ENCODE results near the gene CYP2D6.
"Not testable (repeated sequence)": the region's sequence is repeated elsewhere in the genome, so short reads cannot be mapped to it uniquely, and the experiment has no call there.

CYP2D6 gene

DNA sequence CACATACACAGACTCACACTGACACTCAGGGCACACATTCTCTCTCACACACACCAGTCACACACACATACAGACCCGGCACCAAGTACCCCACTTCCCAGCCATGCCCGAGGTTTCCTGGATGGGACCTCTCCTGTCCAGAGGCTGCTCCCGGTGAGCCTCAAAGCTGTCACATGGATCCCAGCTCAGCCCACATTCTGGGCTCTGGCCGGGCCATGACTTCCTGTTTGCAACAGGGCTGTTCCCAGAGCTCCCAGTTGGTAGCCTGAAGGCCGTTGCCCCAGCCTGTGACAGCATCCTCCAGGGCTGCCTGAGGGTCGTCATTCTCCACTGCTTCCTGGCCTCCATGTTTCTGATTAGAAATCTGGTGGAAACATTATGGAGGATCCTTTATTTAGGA, 14.6 kb upstream of the CYP2D6 start:
- no peaks in the 10 kb centered on the region for H3K27me3 Mint-ChIP-seq (ENCODE audit: low read depth)
- no peak overlapping the region for H3K27ac Mint-ChIP-seq
- H3K4me1 Mint-ChIP-seq, result no peaks in the 10 kb centered on the region
- no peak overlapping the region for H3K4me3 Mint-ChIP-seq
- no peaks in the 10 kb centered on the region for H3K9me3 Mint-ChIP-seq
- TF ChIP-seq, protein P1, sequence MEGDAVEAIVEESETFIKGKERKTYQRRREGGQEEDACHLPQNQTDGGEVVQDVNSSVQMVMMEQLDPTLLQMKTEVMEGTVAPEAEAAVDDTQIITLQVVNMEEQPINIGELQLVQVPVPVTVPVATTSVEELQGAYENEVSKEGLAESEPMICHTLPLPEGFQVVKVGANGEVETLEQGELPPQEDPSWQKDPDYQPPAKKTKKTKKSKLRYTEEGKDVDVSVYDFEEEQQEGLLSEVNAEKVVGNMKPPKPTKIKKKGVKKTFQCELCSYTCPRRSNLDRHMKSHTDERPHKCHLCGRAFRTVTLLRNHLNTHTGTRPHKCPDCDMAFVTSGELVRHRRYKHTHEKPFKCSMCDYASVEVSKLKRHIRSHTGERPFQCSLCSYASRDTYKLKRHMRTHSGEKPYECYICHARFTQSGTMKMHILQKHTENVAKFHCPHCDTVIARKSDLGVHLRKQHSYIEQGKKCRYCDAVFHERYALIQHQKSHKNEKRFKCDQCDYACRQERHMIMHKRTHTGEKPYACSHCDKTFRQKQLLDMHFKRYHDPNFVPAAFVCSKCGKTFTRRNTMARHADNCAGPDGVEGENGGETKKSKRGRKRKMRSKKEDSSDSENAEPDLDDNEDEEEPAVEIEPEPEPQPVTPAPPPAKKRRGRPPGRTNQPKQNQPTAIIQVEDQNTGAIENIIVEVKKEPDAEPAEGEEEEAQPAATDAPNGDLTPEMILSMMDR (IDR thresholded peaks at IDR 0.05; ENCODE audit: unreplicated experiment in 3 of 3), result no peak
- H3K36me3 Mint-ChIP-seq (ENCODE audit: low read depth), result peaks cover 27% of the 10 kb centered on the region

DNA sequence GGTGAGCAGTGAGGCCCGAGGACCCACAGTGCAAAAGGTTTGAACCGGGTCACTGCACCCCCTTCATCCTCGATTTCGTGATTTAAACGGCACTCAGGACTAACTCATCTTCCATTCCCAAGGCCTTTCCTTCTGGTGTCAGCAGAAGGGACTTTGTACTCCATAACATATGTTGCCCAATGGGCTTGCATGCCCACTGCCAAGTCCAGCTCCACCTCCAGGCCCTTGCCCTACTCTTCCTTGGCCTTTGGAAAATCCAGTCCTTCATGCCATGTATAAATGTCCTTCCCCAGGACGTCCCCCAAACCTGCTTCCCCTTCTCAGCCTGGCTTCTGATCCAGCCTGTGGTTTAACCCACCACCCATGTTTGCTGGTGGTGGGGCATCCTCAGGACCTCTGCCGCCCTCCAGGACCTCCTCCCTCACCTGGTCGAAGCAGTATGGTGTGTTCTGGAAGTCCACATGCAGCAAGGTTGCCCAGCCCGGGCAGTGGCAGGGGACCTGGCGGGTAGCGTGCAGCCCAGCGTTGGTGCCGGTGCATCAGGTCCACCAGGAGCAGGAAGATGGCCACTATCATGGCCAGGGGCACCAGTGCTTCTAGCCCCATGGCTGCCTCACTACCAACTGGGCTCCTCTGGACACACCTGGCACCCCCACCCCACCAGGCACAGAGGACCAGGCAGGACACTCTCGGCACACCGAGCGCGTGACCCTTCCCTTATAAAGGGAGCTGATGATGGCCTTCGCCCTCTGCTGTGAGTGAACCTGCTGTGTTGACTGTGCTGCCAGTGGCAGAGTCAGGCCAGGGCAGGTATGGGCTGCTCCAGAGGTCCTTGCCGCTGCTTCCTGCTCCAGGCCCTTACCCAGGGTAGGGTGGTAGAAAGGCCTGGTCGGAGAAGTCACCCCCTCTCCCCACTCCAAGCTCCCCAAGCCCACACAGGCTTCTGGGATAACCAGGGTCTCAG, 13.5 kb upstream of the CYP2D6 start:
- not testable (repeated sequence) for H3K9me3 Mint-ChIP-seq; H3K27me3 Mint-ChIP-seq (ENCODE audit: low read depth); H3K4me3 Mint-ChIP-seq; H3K4me1 Mint-ChIP-seq; H3K27ac Mint-ChIP-seq
- H3K36me3 Mint-ChIP-seq (ENCODE audit: low read depth), result peaks cover 31% of the 10 kb centered on the region

DNA sequence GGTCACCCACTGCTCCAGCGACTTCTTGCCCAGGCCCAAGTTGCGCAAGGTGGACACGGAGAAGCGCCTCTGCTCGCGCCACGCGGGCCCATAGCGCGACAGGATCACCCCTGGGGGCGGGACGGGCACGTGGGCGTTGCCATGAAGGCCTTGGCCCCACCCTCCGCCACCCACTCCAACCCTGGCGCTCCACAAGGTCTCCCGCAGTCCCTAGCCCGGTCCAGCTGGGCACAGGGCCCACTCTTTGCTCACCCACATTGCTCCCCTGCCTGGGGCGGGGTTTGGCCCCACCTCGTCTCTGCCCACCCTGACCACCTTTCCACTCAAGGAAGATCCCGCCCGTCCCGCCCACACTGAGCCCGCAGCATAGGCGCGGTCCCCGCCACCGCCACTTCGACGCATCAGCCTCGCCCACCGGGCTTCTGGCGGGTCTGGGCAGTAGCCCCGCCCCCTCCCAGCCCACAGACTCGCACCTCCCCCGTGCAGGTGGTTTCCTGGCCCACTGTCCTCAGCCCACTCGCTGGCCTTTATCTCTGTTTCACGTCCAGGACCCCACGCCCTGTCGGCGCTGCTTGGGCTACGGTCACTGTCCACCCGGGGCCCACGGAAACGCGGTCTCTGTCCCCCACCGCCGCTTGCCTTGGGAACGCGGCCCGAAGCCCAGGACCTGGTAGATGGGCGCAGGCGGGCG, 12.3 kb upstream of the CYP2D6 start:
- TF ChIP-seq, protein P1 (IDR thresholded peaks at IDR 0.05; ENCODE audit: unreplicated experiment in 3 of 3), result no peak
- peaks cover 24% of the 10 kb centered on the region for H3K36me3 Mint-ChIP-seq (ENCODE audit: low read depth)
- no peak overlapping the region for H3K27ac Mint-ChIP-seq
- no peaks in the 10 kb centered on the region for H3K4me1 Mint-ChIP-seq
- H3K27me3 Mint-ChIP-seq (ENCODE audit: low read depth), result no peaks in the 10 kb centered on the region
- no peak overlapping the region for H3K4me3 Mint-ChIP-seq
- no peaks in the 10 kb centered on the region for H3K9me3 Mint-ChIP-seq

DNA sequence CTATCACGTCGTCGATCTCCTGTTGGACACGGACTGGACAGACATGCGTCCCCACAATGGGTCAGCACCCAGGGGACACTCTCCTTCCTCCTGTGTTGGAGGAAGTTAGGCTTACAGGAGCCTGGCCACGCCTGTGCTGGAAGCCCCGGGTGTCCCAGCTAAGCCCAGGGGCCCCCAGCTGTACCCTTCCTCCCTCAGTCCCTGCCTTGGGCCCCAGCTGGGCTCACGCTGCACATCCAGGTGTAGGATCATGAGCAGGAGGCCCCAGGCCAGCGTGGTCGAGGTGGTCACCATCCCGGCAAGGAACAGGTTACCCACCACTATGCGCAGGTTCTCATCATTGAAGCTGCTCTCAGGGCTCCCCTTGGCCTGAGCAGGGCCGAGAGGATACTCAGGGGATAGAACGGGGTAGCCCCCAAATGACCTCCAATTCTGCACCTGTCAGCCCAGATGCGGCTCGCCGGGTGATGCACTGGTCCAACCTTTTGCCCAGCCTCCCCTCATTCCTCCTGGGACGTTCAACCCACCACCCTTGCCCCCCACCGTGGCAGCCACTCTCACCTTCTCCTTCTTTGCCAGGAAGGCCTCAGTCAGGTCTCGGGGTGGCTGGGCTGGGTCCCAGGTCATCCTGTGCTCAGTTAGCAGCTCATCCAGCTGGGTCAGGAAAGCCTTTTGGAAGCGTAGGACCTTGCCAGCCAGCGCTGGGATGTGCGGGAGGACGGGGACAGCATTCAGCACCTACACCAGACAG, 10.9 kb upstream of the CYP2D6 start:
- H3K36me3 Mint-ChIP-seq (ENCODE audit: low read depth), result peaks cover 15% of the 10 kb centered on the region
- H3K4me1 Mint-ChIP-seq; H3K27me3 Mint-ChIP-seq (ENCODE audit: low read depth); H3K4me3 Mint-ChIP-seq; H3K27ac Mint-ChIP-seq; H3K9me3 Mint-ChIP-seq: not testable (repeated sequence)

DNA sequence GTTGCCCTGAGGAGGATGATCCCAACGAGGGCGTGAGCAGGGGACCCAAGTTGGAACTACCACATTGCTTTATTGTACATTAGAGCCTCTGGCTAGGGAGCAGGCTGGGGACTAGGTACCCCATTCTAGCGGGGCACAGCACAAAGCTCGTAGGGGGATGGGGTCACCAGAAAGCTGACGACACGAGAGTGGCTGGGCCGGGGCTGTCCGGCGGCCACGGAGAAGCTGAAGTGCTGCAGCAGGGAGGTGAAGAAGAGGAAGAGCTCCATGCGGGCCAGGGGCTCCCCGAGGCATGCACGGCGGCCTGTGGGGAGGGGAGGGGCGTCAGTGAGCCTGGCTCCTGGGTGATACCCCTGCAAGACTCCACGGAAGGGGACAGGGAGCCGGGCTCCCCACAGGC, 9.5 kb upstream of the CYP2D6 start:
- not testable (repeated sequence) for H3K27ac Mint-ChIP-seq; H3K9me3 Mint-ChIP-seq; H3K36me3 Mint-ChIP-seq (ENCODE audit: low read depth); H3K4me3 Mint-ChIP-seq; H3K27me3 Mint-ChIP-seq (ENCODE audit: low read depth); H3K4me1 Mint-ChIP-seq

DNA sequence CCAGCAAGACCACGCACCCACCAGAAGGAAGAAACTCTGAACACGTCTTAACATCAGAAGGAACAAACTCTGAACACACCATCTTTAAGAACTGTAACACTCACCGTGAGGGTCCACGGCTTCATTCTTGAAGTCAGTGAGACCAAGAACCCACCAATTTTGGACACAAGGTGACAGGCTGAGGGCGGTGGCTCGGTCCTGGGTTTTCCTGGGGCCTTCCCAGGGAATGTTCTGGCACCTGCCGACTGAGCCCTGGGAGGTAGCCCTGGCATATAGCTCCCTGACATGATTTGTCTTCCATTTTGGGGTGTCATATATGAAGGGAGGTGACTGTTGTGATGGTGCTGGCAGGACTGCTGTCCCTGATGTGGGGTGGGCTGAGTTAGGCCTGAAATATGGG, 8.9 kb upstream of the CYP2D6 start:
- H3K36me3 Mint-ChIP-seq (ENCODE audit: low read depth); H3K4me3 Mint-ChIP-seq; H3K4me1 Mint-ChIP-seq; H3K9me3 Mint-ChIP-seq; H3K27me3 Mint-ChIP-seq (ENCODE audit: low read depth); H3K27ac Mint-ChIP-seq: not testable (repeated sequence)

DNA sequence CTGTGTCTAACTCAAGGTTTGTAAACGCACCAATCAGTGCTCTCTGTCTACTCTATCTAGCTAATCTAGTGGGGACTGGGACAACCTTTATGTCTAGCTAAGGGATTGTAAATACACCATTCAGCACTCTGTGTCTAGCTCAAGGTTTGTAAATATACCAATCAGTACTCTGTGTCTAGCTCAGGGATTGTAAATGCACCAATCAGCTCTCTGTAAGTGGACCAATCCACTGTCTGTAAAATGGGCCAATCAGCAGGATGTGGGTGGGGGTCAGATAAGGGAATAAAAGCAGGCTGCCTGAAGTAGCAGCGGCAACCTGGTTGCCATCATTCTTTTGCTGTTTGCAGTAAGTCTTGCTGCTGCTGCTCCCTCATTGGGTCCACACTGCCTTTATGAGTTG, 8.4 kb upstream of the CYP2D6 start:
- Mint-ChIP-seq H3K36me3 (ENCODE audit: low read depth) (peaks cover 6% of the 10 kb centered on the region), H3K27me3 (ENCODE audit: low read depth) (no peaks in the 10 kb centered on the region), H3K27ac (no peak overlapping the region), H3K4me1 (no peaks in the 10 kb centered on the region), H3K4me3 (no peak overlapping the region), H3K9me3 (no peaks in the 10 kb centered on the region)
- TF ChIP-seq, protein P1 (IDR thresholded peaks at IDR 0.05; ENCODE audit: unreplicated experiment in 3 of 3), result no peak
